Measurements from ENCODE around the gene BCL2L11.

The BCL2L11 gene

DNA sequence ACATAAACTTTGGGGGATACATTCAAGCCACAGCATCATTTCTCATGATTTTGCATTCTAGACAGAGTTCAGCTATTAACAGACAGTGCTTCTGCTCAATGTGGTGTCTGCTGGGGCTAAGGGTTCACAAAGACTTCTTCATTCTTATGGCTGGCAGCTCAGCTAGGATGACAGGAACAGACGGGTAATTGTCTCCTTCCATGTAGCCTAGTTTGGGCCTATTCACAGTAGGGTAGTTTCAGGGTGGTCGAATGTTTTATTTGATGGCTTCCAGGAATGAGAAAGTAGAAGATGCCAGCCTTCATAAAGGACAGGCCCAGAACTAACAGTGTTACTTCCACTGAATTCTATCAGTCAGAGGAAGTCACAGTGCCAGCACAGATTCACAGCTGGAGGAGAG is 26.0 kb upstream of the BCL2L11 start (continued):
- TF ChIP-seq ARNTL (CRISPR knock-in tag; IDR thresholded peaks at IDR 0.05; ENCODE audit: borderline replicate concordance, low read depth): no peak
- TF ChIP-seq SNAI2 (CRISPR knock-in tag; IDR thresholded peaks at IDR 0.05): no peak
- TF ChIP-seq ZFP30 (CRISPR knock-in tag; IDR thresholded peaks at IDR 0.05): no peak

DNA sequence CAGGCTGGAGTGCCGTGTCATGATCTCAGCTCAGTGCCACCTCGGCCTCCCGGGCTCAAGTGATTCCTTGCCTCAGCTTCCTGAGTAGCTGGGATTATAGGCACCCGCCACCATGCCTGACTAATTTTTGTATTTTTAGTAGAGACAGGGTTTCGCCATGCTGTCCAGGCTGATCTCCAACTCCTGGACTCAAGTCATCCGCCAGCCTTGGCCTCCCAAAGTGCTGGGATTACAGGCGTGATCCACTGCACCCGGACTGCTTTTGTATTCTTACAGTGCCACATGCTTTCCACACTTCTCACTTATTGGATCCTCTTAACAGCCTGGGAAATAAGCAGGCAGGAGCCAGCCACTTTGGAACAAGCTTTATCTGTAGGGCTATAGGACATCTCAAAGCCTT is 25.3 kb upstream of the BCL2L11 start:
- no peak for TF ChIP-seq ZC3H10 (CRISPR knock-in tag; IDR thresholded peaks at IDR 0.05)
- TF ChIP-seq ARNTL (CRISPR knock-in tag; IDR thresholded peaks at IDR 0.05; ENCODE audit: borderline replicate concordance, low read depth): no peak
- TF ChIP-seq, protein P1, sequence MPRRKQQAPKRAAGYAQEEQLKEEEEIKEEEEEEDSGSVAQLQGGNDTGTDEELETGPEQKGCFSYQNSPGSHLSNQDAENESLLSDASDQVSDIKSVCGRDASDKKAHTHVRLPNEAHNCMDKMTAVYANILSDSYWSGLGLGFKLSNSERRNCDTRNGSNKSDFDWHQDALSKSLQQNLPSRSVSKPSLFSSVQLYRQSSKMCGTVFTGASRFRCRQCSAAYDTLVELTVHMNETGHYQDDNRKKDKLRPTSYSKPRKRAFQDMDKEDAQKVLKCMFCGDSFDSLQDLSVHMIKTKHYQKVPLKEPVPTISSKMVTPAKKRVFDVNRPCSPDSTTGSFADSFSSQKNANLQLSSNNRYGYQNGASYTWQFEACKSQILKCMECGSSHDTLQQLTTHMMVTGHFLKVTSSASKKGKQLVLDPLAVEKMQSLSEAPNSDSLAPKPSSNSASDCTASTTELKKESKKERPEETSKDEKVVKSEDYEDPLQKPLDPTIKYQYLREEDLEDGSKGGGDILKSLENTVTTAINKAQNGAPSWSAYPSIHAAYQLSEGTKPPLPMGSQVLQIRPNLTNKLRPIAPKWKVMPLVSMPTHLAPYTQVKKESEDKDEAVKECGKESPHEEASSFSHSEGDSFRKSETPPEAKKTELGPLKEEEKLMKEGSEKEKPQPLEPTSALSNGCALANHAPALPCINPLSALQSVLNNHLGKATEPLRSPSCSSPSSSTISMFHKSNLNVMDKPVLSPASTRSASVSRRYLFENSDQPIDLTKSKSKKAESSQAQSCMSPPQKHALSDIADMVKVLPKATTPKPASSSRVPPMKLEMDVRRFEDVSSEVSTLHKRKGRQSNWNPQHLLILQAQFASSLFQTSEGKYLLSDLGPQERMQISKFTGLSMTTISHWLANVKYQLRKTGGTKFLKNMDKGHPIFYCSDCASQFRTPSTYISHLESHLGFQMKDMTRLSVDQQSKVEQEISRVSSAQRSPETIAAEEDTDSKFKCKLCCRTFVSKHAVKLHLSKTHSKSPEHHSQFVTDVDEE (CRISPR knock-in tag; IDR thresholded peaks at IDR 0.05): no peak
- no peak for TF ChIP-seq RARB (CRISPR knock-in tag; IDR thresholded peaks at IDR 0.05)
- no peak for TF ChIP-seq OSR1 (CRISPR knock-in tag; IDR thresholded peaks at IDR 0.05)
- no peak for TF ChIP-seq SNAI2 (CRISPR knock-in tag; IDR thresholded peaks at IDR 0.05)
- TF ChIP-seq CSDC2 (CRISPR knock-in tag; IDR thresholded peaks at IDR 0.05): no peak
- TF ChIP-seq, protein P2, sequence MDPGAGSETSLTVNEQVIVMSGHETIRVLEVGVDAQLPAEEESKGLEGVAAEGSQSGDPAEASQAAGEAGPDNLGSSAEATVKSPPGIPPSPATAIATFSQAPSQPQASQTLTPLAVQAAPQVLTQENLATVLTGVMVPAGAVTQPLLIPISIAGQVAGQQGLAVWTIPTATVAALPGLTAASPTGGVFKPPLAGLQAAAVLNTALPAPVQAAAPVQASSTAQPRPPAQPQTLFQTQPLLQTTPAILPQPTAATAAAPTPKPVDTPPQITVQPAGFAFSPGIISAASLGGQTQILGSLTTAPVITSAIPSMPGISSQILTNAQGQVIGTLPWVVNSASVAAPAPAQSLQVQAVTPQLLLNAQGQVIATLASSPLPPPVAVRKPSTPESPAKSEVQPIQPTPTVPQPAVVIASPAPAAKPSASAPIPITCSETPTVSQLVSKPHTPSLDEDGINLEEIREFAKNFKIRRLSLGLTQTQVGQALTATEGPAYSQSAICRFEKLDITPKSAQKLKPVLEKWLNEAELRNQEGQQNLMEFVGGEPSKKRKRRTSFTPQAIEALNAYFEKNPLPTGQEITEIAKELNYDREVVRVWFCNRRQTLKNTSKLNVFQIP (CRISPR knock-in tag; IDR thresholded peaks at IDR 0.05; ENCODE audit: borderline replicate concordance, low read depth): no peak
- TF ChIP-seq, protein P3, sequence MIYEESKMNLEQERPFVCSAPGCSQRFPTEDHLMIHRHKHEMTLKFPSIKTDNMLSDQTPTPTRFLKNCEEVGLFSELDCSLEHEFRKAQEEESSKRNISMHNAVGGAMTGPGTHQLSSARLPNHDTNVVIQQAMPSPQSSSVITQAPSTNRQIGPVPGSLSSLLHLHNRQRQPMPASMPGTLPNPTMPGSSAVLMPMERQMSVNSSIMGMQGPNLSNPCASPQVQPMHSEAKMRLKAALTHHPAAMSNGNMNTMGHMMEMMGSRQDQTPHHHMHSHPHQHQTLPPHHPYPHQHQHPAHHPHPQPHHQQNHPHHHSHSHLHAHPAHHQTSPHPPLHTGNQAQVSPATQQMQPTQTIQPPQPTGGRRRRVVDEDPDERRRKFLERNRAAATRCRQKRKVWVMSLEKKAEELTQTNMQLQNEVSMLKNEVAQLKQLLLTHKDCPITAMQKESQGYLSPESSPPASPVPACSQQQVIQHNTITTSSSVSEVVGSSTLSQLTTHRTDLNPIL (CRISPR knock-in tag; IDR thresholded peaks at IDR 0.05; ENCODE audit: low read depth): no peak
- TF ChIP-seq TCF4 (CRISPR knock-in tag; IDR thresholded peaks at IDR 0.05; ENCODE audit: borderline replicate concordance): no peak
- ATAC-seq: no peak

DNA sequence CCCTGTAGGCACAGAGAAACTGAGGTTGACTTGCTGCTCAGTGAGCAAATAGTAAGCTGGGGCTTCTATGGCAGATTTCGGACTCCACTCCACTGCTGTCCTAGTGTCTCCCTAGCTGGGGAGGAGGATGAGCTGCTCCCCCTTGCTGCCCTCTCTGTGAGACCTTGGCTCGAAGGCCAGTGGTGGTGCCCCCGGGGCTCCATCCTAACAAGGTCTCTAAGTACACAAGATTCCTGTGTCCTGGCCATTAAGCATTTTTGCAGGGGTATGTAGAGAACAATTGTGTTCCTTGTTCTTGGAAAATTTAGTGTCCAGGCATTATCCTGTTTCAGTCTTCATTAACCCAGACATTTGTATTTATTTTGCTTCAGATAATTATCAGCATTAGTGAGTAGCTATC is 21.3 kb upstream of the BCL2L11 start:
- TF ChIP-seq ZNF565 (CRISPR knock-in tag; conservative IDR thresholded peaks at IDR 0.05; ENCODE audit: low read depth): no peak
- no peak for TF ChIP-seq ZFP3 (CRISPR knock-in tag; IDR thresholded peaks at IDR 0.05)

DNA sequence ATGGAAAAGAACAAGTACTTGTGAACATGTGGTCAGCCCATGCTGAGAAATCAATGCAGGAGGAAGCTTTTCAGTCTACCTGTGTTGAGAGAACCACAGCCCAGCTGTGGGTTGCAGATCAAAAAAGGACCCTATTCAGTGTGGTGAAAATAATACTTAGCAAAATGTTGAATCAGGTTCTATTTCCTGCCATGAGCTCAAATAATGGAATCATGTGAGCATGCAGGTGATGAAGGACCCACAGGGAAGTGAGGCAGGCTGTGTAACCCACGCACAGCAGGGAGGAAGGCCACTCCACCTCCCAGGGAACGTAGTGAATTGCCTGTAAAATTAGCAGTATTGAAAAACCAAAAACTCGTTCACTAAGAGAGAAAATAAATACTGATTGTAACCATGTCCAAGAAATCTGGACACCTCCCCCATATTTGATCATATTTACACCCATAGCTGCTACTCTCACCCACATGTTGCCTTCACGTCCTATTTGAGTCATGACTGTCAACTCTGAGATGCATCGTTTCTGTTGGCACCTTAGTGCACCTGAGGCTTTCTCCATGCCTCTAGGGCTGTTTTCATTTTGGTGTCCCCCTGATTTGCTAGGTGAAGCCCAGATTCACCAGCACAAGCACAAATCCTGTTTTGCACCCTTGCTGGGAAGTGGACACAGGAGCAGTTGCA is 20.5 kb upstream of the BCL2L11 start:
- ATAC-seq: no peak
- TF ChIP-seq GLIS3 (CRISPR knock-in tag; IDR thresholded peaks at IDR 0.05) (no peak), SNAI2 (CRISPR knock-in tag; IDR thresholded peaks at IDR 0.05) (no peak), TOX (CRISPR knock-in tag; IDR thresholded peaks at IDR 0.05; ENCODE audit: borderline replicate concordance) (no peak), PPARA (CRISPR knock-in tag; IDR thresholded peaks at IDR 0.05; ENCODE audit: borderline replicate concordance) (no peak), BACH2 (CRISPR knock-in tag; IDR thresholded peaks at IDR 0.05; ENCODE audit: borderline replicate concordance) (no peak), ZNF70 (CRISPR knock-in tag; IDR thresholded peaks at IDR 0.05) (no peak), ESRRG (CRISPR knock-in tag; IDR thresholded peaks at IDR 0.05) (no peak), OSR1 (CRISPR knock-in tag; IDR thresholded peaks at IDR 0.05) (no peak), ZNF8 (CRISPR knock-in tag; IDR thresholded peaks at IDR 0.05) (no peak), ARNTL (CRISPR knock-in tag; IDR thresholded peaks at IDR 0.05; ENCODE audit: borderline replicate concordance, low read depth) (no peak), ZC3H10 (CRISPR knock-in tag; IDR thresholded peaks at IDR 0.05) (no peak), ZNF565 (CRISPR knock-in tag; conservative IDR thresholded peaks at IDR 0.05; ENCODE audit: low read depth) (no peak)
- TF ChIP-seq, protein P2 (CRISPR knock-in tag; IDR thresholded peaks at IDR 0.05; ENCODE audit: borderline replicate concordance, low read depth): no peak
- TF ChIP-seq, protein P4, sequence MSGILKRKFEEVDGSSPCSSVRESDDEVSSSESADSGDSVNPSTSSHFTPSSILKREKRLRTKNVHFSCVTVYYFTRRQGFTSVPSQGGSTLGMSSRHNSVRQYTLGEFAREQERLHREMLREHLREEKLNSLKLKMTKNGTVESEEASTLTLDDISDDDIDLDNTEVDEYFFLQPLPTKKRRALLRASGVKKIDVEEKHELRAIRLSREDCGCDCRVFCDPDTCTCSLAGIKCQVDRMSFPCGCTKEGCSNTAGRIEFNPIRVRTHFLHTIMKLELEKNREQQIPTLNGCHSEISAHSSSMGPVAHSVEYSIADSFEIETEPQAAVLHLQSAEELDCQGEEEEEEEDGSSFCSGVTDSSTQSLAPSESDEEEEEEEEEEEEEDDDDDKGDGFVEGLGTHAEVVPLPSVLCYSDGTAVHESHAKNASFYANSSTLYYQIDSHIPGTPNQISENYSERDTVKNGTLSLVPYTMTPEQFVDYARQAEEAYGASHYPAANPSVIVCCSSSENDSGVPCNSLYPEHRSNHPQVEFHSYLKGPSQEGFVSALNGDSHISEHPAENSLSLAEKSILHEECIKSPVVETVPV (CRISPR knock-in tag; IDR thresholded peaks at IDR 0.05): no peak
- TF ChIP-seq, protein P3 (CRISPR knock-in tag; IDR thresholded peaks at IDR 0.05; ENCODE audit: low read depth): no peak
- TF ChIP-seq, protein P1 (CRISPR knock-in tag; IDR thresholded peaks at IDR 0.05): no peak

More for the DNA sequence above, 21.3 kb upstream of the BCL2L11 start:
- ATAC-seq: no peak
